HPDE6-E6E7 (cell line): ENCODE data around the gene PTGS1.
A peak's percentile ranks its signal among the peaks of the same experiment; 100 is the strongest.
"Not testable (repeated sequence)": the region's sequence is repeated elsewhere in the genome, so short reads cannot be mapped to it uniquely, and the experiment has no call there.

Source experiments
- DNase-seq: peaks from one replicate; pipeline ENCODE4 v3.0.0; 2011; ENCODE audit warnings: missing footprints; ENCODE audit errors: extremely low spot score

Gene PTGS1

DNA sequence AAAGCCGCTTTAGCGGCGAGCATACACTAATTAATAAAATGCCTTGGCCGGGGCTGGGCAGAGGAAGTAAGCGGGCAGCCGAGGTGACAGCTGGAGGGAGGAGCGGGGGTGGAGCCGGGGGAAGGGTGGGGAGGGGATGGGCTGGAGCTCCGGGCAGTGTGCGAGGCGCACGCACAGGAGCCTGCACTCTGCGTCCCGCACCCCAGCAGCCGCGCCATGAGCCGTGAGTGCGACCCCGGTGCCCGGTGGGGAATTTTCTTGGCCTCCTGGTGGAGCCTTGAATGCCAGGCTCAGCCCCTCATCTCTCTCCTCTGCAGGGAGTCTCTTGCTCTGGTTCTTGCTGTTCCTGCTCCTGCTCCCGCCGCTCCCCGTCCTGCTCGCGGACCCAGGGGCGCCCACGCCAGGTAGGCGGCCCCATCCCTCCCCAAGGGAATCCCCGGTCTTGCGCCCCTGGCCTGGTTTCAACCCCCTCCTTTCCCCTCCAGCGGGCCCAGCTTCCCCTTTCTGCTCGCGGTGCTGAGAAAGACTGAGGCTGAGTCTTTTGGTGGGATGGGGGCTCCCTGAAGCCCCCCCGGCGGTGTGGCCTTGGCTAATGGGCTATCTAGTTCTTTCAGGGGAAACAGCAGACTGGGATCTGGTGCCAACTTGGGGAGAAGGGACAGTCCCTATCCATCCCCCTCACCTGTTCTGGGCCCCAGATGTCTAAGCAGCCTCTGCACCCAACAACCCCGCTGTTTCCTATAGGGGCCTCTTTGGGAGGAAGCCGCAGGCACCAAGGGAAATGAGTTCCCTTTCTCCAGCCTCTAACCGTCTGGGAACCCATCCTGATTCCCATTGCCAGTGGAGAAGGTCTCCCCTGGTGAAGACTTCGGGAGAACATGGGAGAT, at the start of gene PTGS1:
PTGS1 (plus strand) TSS at position 156 of the 887 bp plus-strand sequence; CDS start at position 217, 61 bp downstream.
- peak; percentile 66 for DNase-seq

- no peak for DNase-seq
These were observed 48.3 kb upstream of the PTGS1 start for GRCh38 chr9:122322553-122322952.

DNA sequence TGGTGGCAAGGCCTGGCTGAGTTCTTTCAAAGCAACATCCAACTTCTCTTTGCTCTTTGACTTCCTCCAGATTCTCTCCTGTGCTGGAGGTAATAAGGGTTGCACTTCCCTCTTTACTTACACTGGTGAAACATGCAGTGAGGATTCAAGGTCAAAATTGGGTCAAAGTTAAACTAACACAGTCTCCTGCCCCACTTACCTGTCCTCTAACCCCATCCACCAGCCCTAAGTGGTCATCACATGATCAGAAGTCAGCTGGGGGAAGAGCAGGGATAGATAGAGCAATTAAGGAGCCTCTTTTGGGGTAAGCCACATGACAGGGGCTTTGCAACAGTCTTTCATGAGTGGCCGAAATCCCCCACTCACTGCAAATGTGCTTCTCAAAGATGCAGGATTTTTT, 46.2 kb upstream of the PTGS1 start:
- not testable (repeated sequence) for DNase-seq

GRCh38 chr9:122325124-122325523, 45.7 kb upstream of the PTGS1 start:
- no peak for DNase-seq

GRCh38 chr9:122327175-122327574, 43.6 kb upstream of the PTGS1 start:
- no peak for DNase-seq

- no peak for DNase-seq
These were observed 41.2 kb upstream of the PTGS1 start for GRCh38 chr9:122329597-122329996.

DNA sequence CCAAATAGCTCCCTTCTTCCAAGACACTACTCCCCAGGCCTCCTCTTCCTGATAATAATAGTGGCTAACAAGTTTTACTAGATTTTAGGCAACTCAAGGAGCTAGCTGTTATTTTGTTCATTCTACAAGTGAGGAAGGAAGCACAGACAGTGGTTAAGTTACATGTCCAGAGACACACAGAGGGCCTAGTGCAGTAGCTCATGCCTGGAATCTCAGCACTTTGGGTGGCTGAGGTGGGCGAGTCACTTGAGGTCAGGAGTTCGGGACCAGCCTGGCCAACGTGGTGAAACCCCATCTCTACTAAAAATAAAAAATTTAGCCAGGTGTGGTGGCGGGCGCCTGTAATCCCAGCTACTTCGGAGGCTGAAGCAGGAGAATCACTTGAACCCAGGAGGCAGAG, 40.4 kb upstream of the PTGS1 start:
- not testable (repeated sequence) for DNase-seq

DNA sequence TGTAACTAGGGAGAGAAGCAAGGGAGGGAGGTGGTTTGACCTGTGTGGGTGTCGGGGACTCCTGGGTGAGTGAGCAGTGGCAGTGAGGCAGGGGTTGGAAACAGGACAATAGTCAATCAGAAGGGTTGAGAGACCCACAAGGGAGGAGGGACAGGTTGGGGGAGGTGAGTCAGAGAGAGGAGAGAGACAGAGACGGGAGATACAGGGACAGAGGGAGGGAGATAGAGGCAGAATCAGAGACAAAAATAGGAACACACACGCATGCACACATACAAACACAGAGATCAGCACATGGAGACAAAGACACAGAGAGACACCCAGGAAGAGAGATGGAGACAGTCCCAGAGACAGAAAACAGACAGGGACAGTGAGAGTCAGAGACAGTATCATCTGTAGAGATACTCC, 39.3 kb upstream of the PTGS1 start:
- DNase-seq: no peak

DNA sequence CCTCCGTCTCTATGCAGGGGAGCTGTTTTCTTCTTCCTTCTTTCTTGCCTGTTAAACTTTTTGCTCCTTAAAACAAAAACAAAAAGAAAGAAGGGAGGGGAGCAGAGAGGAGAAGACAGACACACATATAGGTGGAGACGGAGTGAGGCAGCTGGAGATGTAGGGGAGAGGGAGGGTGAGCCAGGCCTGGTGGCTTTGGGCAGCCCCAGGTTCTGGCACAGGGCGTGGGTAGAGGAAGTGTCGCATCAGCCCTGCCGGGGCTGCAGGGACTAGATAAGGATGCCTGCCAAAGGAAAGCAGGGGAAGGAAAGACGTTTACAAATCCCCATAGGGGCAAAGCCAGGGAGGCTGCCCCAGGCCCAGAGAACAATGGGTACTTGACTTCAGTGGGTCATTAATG, 38.7 kb upstream of the PTGS1 start:
- DNase-seq: no peak

DNA sequence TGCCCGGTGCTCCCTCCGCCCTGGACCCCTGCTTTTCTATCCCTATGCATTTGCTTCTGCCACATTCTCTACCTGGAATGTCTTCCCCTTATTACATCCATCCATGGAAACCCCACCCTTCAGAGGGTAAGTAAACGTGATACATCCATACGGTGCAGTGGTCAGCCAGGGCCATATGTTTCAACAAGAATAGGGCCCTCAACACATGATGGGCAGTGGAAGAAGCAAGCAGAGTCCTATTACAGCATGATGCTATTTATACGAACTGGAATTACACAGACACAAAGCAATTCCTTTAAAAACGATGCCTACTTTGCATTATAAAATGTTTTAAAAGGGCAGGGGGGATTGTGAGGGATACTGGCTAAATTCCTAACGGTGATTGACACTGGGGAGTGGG, 38.2 kb upstream of the PTGS1 start:
- DNase-seq: no peak

- no peak for DNase-seq
These were observed 37.5 kb upstream of the PTGS1 start for GRCh38 chr9:122333169-122333808.

DNA sequence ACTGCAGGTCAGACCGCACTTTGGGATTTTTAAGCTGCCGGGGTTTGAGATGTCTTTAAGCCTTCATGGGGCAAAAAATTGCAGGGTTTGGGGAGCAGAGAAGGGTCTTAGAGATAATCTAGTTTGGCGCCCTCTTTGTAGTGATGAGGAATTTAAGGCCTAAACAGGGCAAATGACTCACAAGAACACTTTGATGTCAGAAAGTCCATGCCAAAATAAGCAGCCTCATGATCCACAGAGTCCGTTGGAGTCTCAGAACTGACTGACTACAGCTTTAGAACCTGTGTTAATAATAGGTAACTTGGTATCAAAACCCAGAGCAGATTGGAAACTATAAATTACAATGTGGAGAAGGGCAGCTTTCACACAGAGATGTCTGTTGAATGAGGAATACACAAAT, 35.9 kb upstream of the PTGS1 start:
- no peak for DNase-seq

- no peak for DNase-seq
These were observed 34.6 kb upstream of the PTGS1 start for GRCh38 chr9:122336189-122336588.

DNA sequence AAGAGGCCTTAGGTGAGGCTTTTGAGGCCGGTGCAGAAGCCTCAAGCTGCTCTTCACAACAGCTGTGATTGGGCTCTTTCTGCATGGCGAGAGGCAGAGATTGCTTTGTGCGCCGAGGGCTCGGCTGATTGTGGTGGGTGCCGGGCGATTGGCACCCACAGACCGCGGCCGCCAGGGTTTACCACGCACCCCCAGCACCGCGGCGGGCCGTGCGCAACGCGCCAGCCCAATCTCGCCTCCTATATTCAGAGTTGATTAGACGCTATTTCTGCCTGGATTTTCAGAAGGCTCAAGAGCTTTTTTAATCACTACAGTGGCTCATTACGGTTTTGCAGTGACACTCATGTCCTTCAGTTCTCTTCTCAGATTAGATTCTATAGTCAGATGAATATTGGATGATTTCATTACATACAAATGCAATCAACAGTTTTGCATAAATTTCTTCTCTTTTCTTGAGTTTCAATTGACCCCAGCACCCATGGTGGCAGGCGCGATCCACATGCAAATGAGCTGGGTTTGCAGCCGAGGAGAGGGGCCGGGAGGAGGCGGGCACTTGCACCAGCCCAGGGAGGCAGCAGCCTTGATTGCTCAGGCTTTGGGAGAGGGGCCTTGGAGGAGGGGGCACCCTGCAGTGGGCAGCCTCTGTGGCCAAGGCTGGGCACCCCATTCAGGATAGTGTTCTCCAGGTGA, 33.8 kb upstream of the PTGS1 start:
- no peak for DNase-seq

DNA sequence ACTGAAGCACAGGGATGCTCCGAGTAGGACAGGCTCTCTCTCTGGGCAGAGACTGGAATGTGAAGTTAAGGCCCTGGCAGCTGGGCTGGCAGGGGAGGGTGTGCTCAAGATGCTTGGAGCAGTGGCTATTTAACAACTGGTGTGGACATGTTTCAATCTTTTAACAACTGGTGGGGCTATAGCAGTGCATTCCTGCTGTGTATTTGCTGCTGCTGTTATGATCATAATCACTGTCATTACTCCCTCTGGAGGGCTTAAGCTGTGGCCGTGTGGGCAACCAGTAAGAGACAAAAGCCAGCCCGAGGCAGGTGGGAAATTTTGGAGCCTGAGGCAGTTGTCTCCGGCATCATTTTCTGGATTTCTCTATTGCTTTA, 33.3 kb upstream of the PTGS1 start:
- DNase-seq: no peak

DNA sequence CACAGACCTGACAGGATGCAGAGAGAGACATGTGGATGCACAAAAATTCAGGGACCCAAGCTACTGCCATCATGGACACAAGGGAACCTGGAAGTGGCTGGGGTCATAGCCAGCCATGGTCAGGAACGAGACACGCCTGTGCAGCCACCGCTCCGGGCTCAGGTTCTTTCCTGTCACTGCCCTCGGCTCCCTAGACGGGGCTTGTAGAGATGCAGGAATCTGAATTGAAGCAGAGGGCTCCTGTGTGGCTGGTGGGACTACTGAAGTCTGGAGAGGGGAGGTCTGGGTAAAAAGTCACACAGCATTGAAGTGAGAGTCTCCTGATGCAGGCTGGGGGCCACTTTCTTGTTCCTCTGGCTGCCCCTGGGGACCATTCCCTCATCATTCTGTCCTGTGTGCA, 32.3 kb upstream of the PTGS1 start:
- DNase-seq: no peak

DNA sequence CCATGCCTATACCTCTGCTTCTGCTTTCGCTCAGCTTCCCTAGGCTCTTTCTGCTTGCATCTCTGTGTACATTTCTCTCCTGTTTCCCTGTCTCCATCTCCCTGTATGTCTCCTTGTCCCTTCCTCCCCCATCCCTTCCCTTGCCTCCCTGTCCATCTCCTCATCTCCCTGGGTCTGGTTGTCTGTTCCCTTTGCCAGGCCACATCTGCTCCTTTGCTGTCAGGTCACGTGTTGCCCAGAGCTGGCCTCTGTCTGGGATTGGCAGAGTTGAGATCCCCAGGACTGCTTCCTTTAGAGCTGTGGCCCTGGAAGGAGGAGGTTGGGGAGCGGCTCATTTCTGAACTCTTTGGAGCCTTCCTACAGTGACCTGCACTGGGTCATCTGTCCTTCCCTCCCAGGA, 31.8 kb upstream of the PTGS1 start:
- DNase-seq: no peak

DNA sequence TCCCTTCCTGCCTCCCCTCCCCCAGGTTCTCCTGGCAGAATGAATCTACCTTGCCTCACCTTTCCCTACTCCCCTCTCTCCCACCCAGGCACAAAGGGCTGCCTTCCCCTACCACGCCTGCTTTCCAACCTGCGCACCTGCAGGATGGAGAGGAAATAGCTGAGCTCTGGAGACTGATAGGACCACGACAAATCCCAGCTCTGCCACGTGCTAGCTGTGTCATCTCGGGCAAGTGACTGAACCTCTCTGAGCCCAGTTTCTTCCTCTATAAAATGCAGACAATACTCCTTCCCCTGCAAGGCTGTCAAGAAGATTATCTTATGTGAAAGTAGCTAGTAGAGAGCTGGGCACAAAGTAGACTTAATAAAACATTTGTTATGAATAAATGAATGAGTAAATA, 31.2 kb upstream of the PTGS1 start:
- DNase-seq: no peak

DNA sequence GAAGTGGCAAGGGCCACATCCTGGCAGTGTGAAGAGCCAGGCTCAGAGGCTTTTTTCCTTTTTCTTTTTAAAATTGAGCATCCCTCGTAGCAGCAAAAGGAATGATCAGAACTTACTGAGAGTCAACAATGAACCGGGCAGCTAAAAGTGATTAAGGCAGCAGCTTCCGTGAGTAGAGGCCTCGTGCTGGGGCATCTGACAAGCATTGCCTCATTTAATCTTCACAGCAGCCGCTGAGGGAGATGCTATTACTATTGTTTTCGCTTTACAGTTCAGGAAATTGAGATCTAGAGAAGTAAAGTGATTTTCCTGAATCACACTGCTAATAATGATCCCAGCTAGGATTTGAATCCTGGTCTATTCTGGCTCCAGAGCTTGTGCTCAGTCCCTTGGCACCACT, 30.7 kb upstream of the PTGS1 start:
- no peak for DNase-seq

DNA sequence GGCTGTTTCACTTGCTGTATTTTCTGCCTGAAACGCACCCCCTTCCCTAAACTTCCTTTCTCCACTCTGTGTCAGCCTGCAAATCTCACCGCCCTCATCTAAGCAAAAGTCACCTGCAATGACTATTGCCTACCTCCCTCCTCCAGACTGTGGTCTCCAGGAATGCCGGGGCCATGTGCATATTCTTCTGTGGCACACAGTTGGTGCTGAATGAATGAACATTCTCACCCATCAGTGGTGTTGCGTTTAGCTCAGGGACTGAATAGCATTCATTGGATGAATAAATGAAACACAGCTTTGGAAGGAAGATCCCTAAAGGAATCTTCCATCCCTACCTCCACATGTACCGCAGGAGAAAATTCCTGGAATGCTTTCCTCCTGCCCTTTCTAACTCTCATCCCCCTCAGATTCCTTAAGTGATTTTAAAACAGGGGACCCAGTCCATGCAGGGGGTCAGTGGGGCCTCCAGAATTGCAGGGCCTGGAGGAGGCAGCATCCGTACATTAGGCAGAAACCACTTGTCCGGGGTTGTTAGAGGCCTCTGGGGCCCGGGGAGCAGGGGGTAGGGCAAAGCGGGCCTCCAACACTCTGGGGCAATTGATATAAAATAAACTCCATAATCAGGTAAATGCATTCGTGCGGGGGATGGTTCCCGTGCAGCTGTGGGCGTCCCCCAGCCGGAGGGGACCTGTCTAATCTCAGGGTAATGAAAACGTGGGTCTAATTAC, 28.3 kb upstream of the PTGS1 start:
- DNase-seq: no peak

DNA sequence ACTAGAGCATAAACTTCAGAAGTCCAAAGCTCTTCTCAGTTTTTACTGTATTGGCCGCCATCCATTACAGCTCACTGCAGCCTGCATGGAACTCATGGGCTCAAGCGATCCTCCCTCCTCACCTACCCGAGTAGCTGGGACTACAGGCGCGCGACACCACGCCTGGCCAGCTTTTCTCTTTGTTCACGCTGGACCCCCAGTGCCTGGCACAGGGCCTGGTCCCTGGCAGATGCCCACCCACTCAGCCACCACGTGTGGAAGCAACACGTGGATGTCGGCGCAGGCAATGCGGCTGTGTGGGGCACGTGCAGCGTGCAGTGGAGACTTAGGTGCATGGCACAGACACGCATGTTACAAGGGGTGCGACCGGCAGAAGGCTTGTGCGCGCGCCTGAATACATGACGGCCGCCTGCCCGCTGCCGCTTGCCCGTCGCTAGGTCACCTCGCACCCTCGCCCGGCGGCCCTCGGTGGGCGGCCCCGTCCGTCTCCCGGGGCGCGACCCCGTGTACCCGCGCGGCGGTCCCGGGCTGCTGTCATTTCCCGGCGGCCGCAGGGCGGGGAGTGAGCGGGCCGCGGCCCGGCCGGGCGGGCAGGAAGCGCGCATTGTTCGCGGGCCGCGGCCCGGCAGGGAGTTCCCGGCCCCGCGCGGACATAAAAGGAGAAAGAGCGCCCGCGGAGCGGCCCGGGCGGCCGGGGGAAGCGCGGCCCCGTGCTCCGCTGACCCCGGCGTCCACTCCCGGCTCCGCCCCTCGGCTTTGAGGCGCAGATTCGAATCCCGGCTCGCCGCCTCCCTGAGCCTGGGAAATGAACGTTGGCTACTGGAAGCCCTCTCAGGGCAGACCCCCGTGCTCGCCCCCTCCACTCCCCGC, 24.1 kb upstream of the PTGS1 start:
- DNase-seq: no peak
